ENCODE measurements around the gene VPS35L.
"Not testable (repeated sequence)": the region's sequence is repeated elsewhere in the genome, so short reads cannot be mapped to it uniquely, and the experiment has no call there.

The VPS35L gene

DNA sequence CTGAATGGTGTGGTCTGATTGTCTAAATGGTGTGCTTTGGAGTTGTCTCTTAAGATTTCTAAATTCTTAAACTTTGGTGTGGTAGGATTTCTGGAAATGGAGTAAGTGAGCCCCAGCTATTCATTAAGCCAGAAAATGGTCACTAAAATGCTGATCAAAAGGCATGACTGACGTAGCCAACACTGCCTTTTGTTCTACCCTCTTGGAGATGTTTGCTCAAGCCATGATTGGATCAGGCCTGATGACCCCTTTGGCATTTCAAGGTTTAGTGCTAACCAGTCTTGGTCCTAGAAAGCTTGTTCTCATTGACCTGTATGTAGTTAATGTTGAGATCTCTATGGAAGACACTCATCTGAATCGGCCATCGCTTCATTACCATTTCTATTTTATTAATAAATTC, 94.5 kb downstream of the VPS35L start:
- no peak for DNase-seq (ENCODE audit: low read depth in 2 of 2)

- DNase-seq (ENCODE audit: low read depth in 2 of 2), result no peak
Observed at GRCh38 chr16:19654147-19654546, 98.6 kb downstream of the VPS35L start.

GRCh38 chr16:19655242-19655777, 99.8 kb downstream of the VPS35L start:
- no peak for DNase-seq (ENCODE audit: low read depth in 2 of 2)

- no peak for DNase-seq (ENCODE audit: low read depth in 2 of 2)
Observed at GRCh38 chr16:19657831-19658230, 102.3 kb downstream of the VPS35L start.

- DNase-seq (ENCODE audit: low read depth in 2 of 2), result no peak
Observed at GRCh38 chr16:19659554-19659953, 104.1 kb downstream of the VPS35L start.

DNA sequence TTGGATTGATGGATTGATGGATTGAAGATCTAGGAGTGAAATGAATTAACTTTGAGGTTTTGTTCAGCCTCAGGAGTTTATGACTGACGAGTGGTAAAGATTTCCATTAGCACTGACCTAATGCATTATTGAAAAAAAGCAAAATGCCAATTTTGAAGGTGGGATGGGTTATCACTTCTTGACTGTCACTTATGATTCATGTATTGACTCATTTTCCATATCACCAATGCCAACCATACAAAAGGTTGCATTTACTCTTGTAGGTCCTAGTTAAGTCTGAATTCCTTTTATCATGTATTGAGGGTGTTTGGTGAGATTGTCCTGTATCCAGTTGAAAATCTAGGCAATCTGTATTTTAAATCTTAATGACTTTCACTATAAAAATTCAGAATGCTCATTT, 104.9 kb downstream of the VPS35L start:
- no peak for DNase-seq (ENCODE audit: low read depth in 2 of 2)

DNA sequence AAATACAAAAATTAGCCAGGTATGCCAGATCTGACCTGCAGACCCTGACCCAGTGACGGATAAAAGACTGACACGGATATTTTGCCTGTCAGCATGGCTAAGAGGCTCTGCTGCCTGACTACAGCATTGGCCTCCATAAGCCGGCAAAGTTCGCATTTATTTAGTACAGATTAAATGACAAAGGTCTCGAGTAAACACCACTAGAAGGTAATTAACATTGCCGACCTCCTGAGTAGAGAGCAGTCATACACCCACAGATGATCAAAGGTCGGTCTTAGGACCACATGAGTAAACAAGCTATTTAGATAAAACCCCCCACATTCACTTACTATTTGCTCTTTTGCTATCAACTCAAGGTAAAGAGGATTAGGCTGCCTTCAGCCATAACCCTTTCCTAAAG, 106.8 kb downstream of the VPS35L start:
- no peak for DNase-seq (ENCODE audit: low read depth in 2 of 2)

- DNase-seq (ENCODE audit: low read depth in 2 of 2), result no peak
Observed at GRCh38 chr16:19664166-19664565, 108.7 kb downstream of the VPS35L start.

DNA sequence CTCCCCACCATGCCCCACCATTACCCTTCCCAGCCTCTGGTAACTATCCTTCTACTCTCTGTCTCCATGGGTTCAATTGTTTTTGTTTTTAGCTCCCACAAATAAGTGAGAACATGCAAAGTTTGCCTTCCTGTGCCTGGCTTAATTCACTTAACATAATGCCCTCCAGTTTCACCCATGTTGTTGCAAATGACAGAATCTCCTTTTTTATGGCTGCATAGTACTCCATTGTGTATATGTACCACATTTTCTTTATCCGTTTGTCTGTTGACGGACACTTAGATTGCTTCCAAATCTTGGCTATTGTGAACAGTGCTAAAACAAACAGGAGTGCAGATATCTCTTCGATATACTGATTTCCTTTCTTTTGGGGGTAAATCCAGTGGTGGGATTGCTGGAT, 109.8 kb downstream of the VPS35L start:
- not testable (repeated sequence) for DNase-seq (ENCODE audit: low read depth in 2 of 2)

DNA sequence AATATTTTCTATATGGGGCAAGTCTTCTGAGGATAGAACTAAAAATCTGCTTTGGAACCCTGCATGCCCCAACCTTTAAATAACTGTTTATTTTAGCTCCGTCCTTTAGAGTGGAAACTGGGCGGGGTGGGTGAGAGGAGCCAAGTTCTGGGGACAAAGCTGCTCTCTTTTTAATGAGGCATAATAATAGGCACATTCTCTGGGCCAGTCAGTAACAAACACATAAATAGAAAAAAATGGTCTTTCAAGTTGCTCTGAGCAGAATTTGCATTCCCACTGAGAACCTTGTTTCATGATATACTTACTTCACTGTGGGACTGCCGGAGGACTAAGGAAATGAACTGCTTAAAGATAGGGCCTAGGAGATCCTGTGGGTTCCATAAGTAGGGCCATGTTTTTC, 111.0 kb downstream of the VPS35L start:
- no peak for DNase-seq (ENCODE audit: low read depth in 2 of 2)

- DNase-seq (ENCODE audit: low read depth in 2 of 2), result no peak
Observed at GRCh38 chr16:19672378-19672777, 116.9 kb downstream of the VPS35L start.

DNA sequence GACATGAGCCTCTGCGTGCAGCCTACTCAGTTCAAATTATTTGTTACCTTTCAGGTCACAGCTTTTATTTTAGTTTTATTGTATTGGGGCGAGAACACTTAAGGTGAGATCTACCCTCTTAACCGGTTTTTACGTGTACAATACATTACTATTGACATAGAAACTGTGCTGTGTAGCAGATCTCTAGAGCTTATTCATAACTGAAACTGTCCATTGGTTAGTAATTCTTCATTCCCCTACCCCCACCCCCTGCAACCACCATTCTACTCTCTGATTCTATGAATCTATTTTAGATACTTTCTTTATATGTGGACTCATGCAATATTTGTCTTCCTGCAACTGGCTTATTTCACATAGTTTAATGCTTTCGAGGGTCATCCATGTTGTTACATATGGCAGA, 119.0 kb downstream of the VPS35L start:
- DNase-seq (ENCODE audit: low read depth in 2 of 2), result no peak

DNA sequence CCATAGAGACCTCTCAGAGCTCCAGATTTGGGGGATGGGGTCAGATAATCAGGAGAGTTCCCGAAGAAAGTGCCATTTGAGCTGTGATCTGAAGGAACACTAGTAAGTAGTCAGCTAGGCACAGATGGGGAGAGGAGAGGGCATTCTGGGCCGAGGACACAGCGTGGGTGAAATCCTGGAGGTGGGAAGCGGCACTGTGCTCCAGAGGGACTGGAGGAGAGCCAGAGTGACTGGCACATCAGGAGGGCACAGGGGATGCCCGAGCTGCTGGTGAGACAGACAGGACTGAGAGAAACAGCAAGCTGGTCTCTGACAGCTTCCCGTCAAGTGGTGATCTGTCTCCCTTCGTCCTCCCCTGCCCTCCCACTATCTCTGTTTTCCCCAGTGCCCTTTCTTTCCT, 121.9 kb downstream of the VPS35L start:
- DNase-seq (ENCODE audit: low read depth in 2 of 2), result no peak

DNA sequence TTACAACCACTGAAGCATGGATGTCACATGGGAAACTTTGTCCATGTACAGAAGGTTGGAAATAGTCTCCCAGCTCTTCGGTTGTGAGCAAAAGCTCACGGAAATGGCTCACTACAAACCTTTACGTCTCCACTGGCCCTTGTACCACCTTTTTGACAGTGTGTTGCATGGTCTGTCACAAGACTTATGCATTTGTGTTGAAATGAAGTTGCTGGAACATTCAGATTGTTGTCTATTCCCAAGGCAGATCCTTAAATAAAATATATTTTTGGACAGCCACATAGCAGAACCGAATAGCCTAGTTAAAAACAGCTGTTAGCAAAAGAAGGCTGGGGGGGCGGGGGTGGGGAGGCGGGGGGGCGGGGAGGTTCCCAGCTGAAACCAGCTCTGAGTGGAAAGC, 123.3 kb downstream of the VPS35L start:
- DNase-seq (ENCODE audit: low read depth in 2 of 2), result no peak

DNA sequence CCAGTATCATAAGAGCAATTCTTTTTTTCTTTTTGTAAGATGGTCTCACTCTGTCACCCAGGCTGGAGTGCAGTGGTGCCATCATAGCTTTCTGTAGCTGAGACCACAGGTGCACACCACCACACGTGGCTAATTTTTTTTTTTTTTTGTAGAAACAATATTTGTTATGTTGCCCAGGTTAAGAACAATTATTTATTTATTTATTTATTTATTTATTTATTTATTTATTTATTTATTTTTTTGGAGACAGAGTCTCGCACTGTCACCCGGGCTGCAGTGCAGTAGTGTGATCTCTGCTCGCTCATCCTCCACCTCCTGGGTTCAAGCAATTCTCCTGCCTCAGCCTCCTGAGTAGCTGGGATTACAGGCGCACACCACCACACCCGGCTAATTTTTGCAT, 123.8 kb downstream of the VPS35L start:
- not testable (repeated sequence) for DNase-seq (ENCODE audit: low read depth in 2 of 2)

DNA sequence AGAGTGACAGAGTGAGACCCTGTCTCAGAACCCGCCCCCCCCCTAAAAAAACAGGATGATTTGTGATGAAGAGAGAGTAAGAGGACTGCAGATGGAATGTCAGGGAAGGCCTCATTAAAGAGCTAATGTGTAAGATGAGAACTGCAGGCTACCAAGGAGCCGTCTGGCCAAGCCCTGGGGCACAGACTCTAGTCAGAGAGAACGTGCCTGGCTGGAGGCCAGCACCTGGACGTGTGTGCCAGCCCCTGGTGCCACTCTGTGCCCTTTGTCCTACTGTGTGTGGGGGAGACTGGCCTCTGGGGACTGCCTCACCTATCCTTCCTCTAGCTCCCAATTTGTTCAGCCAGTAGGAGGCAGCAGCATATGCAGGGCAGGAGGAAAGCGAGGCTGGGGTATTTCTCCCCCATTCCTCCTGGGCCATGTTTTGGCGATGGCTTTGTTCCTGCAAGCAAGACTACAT, 125.4 kb downstream of the VPS35L start:
- no peak for DNase-seq (ENCODE audit: low read depth in 2 of 2)

DNA sequence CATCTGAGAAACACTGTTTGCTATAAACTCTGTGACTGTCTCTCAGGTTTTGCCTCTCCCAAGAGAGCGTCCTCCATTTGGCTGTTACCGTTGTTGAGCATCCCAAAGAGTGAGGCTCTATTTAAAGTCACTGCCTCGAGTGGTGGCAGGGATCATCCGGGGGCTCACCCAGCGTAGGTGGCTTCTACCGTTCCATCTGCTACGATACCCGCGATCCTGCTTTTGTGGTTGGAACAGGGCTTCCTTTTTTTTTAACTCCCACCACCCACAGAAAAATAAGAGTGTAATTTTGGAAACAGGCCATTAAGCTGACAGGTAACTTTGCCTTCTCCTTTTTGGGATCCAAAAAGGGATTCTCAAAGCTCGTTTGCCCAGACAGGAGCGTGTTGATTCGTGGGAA, 126.1 kb downstream of the VPS35L start:
- no peak for DNase-seq (ENCODE audit: low read depth in 2 of 2)

DNA sequence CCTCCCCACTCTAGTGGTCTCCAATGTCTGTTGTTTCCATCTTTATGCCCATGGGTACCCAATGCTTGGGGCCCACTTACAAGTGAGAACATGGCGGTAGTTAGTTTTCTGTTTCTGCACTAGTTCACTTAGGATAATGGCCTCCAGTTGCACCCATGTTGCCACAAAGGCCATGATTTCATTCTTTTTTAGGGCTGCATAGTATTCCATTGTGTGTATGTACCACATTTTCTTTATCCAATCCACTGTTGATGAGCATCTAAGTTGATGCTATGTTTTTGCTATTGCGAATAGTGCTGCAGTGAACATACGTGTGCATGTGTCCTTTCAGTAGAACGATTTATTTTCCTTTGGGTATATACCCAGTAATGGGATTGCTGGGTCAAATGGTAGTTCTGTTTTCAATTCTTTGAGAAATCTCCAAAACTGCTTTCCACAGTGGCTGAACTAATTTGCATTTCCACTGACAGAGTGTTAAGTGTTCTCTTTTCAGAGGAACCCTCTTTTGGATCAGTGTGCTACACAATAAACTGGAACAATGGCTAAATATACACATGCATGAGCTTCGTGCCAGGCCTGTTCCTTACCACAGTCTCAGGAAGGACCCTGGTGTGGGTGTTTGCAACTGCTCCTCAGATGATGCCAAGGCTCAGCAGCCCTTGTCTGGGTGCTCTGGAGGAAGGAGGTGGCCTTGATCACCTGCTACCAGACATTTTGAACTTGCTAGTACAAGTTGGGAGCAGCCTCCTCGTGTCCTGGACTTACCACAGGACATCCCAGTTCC, 128.1 kb downstream of the VPS35L start:
- no peak for DNase-seq (ENCODE audit: low read depth in 2 of 2)

DNA sequence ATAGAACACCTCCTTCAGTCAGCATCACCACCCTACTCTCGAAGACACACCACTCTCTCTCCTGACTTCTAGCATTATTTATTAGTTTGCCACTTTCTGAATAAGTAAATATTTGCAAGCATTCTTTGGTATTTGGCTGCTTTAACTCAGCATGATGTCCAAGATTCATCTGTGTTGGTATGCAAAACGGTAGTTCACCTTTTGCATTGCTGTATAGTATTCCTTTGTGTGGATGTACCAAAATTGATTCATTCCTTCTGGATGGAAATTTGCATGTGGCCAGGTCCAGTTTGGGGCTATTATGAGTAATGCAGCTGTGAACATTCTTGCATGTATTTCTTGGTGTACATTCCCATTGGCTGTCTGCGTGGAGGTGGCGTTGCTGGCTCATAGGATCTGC, 129.7 kb downstream of the VPS35L start:
- no peak for DNase-seq (ENCODE audit: low read depth in 2 of 2)

- DNase-seq (ENCODE audit: low read depth in 2 of 2), result no peak
Observed at GRCh38 chr16:19687279-19687678, 131.8 kb downstream of the VPS35L start.

- no peak for DNase-seq (ENCODE audit: low read depth in 2 of 2)
Observed at GRCh38 chr16:19688396-19689024, 133.0 kb downstream of the VPS35L start.

DNA sequence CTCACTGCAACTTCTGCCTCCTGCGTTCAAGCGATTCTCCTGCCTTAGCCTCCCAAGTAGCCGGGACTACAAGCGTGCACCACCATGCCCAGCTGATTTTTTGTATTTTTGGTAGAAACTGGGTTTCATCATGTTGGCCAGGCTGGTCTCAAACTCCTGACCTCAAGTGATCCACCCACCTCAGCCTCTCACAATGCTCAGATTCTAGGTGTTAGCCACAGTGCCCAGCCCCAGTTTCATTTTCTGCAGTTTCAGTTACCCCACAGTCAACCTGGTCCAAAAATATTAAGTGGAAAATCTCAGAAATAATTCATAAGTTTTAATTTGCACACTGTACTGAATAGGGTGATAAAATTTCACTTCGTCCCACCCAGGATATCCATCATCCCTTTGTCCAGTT, 133.8 kb downstream of the VPS35L start:
- no peak for DNase-seq (ENCODE audit: low read depth in 2 of 2)

- DNase-seq (ENCODE audit: low read depth in 2 of 2), result no peak
Observed at GRCh38 chr16:19690196-19690595, 134.7 kb downstream of the VPS35L start.

Measured in stimulated activated CD8-positive, alpha-beta memory T cell treated with anti-CD3 and anti-CD28 coated beads, Interleukin-2, amount 100 ng/mL, for 48 hours (primary cell).